Liver (tissue), 9 donors: ENCODE measurements around the gene AKAIN1. TPM values are rescaled to one million over a fixed set of nuclear protein-coding genes. Genes with fewer than 3 reads are reported as not detected.

ENCODE experiments used
- DNase-seq: peaks from one replicate; pipeline ENCODE4 v3.0.0-alpha.2; 2017; ENCODE audit warnings: low spot score
- H3K27ac ChIP-seq, 2 donors: one replicate each; pipeline ENCODE4 v1.7.0; 2013; ENCODE audit warnings: inconsistent platforms in 2 of 2, low read length in 2 of 2, control low read depth in 1 of 2, low read depth in 1 of 2, mild to moderate bottlenecking in 1 of 2
- H3K27me3 ChIP-seq, 4 donors: one replicate each; pipeline versions ENCODE4 v1.6.1 to v1.7.0; 2013; ENCODE audit warnings: low read length in 3 of 4, inconsistent platforms in 1 of 4, mild to moderate bottlenecking in 1 of 4, moderate library complexity in 1 of 4; ENCODE audit not compliant: control insufficient read depth in 4 of 4, insufficient read depth in 4 of 4
- H3K36me3 ChIP-seq, 4 donors: one replicate each; pipeline versions ENCODE4 v1.6.1 to v1.7.0; 2013; ENCODE audit warnings: low read length in 3 of 4, mild to moderate bottlenecking in 3 of 4, low read depth in 1 of 4, moderate library complexity in 1 of 4; ENCODE audit not compliant: control insufficient read depth in 4 of 4, insufficient read depth in 3 of 4
- H3K4me1 ChIP-seq, 4 donors: one replicate each; pipeline versions ENCODE4 v1.6.1 to v1.7.0; 2013; ENCODE audit warnings: low read length in 3 of 4, mild to moderate bottlenecking in 3 of 4, moderate library complexity in 1 of 4; ENCODE audit not compliant: control insufficient read depth in 4 of 4, insufficient read depth in 4 of 4
- H3K4me3 ChIP-seq, 3 donors: one replicate each; pipeline versions ENCODE4 v1.6.1 to v1.7.0; 2013; ENCODE audit warnings: low read length in 3 of 3, control low read depth in 1 of 3, low read depth in 1 of 3, mild to moderate bottlenecking in 1 of 3
- H3K9ac ChIP-seq, 2 donors: one replicate each; pipeline ENCODE4 v1.7.0; 2013; ENCODE audit warnings: low read length in 2 of 2, mild to moderate bottlenecking in 2 of 2, moderate library complexity in 2 of 2, control low read depth in 1 of 2, low read depth in 1 of 2
- H3K9me3 ChIP-seq, 4 donors: one replicate each; pipeline versions ENCODE4 v1.6.1 to v1.7.0; 2013; ENCODE audit warnings: low read length in 3 of 4; ENCODE audit not compliant: control insufficient read depth in 4 of 4
- ATF3 ChIP-seq: IDR thresholded peaks from 2 replicates; pipeline ENCODE4 v1.6.1; 2016; ENCODE audit warnings: antibody characterized with exemption
- CTCF ChIP-seq: fragments of 150-350 bp; IDR thresholded peaks from 2 replicates; pipeline ENCODE4 v1.5.1; 2017; ENCODE audit warnings: improper control_type of control experiment, low read depth, low read length; ENCODE audit not compliant: missing input control
- EGR1 ChIP-seq, 2 donors: IDR thresholded peaks; 2 replicates each; pipeline ENCODE4 v1.6.1; 2016 to 2018; ENCODE audit warnings: antibody characterized with exemption in 2 of 2, low read depth in 2 of 2
- FOXA2 ChIP-seq: IDR thresholded peaks from 2 replicates; pipeline ENCODE4 v1.6.1; 2016; ENCODE audit warnings: antibody characterized with exemption
- GABPA ChIP-seq, 2 donors: IDR thresholded peaks in 1 of 2; conservative IDR thresholded peaks in 1 of 2; 2 replicates each; pipeline ENCODE4 v1.6.1; 2016; ENCODE audit warnings: antibody characterized with exemption in 2 of 2, mild to moderate bottlenecking in 1 of 2, moderate library complexity in 1 of 2
- HNF4A ChIP-seq, 2 donors: conservative IDR thresholded peaks; 2 replicates each; pipeline ENCODE4 v1.6.1; 2016; ENCODE audit warnings: antibody characterized with exemption in 2 of 2, mild to moderate bottlenecking in 2 of 2
- HNF4G ChIP-seq: IDR thresholded peaks from 2 replicates; pipeline ENCODE4 v1.6.1; 2016; ENCODE audit warnings: antibody characterized with exemption
- MAX ChIP-seq: IDR thresholded peaks from 2 replicates; pipeline ENCODE4 v1.6.1; 2016; ENCODE audit warnings: antibody characterized with exemption
- NR2F2 ChIP-seq: IDR thresholded peaks from 2 replicates; pipeline ENCODE4 v1.6.1; 2016; ENCODE audit warnings: antibody characterized with exemption
- RAD21 ChIP-seq, 2 donors: IDR thresholded peaks; 2 replicates each; pipeline ENCODE4 v1.6.1; 2016; ENCODE audit warnings: antibody characterized with exemption in 2 of 2, mild to moderate bottlenecking in 2 of 2
- RXRA ChIP-seq, 2 donors: IDR thresholded peaks; 2 replicates each; pipeline ENCODE4 v1.6.1; 2017 to 2018; ENCODE audit warnings: antibody characterized with exemption in 2 of 2, mild to moderate bottlenecking in 1 of 2
- SP1 ChIP-seq: IDR thresholded peaks from 2 replicates; pipeline ENCODE4 v1.6.1; 2018; ENCODE audit warnings: antibody characterized with exemption, mild to moderate bottlenecking
- TAF1 ChIP-seq: conservative IDR thresholded peaks from 2 replicates; pipeline ENCODE4 v1.6.1; 2016; ENCODE audit warnings: antibody characterized with exemption, mild to moderate bottlenecking
- ZBTB33 ChIP-seq: IDR thresholded peaks from 2 replicates; pipeline ENCODE4 v1.6.1; 2016; ENCODE audit warnings: antibody characterized with exemption
- WGBS: extraction: QIAGEN DNeasy Blood & Tissue Kit; methylation state at CpG from one replicate; pipeline ENCODE4 v1.1.7; 2013; 5-methylcytosine and 5-hydroxymethylcytosine counted together
- polyA plus RNA-seq, 2 donors: library from polyadenylated mRNA; stranded (reverse) in 1 of 2; unstranded in 1 of 2; fragments of 200-250 nt in 1 of 2; fragments of >200 nt in 1 of 2; fragmentation: Nextera tagmentation in 1 of 2; extraction: Ambion mirVana in 1 of 2; gene quantifications; one replicate each; pipeline versions ENCODE4 v1.2.1 to v1.2.3, GENCODE V29; 2013 to 2015
- total RNA-seq, 2 donors: library from RNA; depleted of rRNA; stranded (reverse); fragments of >200 nt; gene quantifications; one replicate each; pipeline ENCODE4 v1.2.3, GENCODE V29; 2014
- donor health status: healthy.
- donor health status: healthy.
- donor health status: healthy.
- donor health status: healthy.
- donor health status: healthy.

Gene AKAIN1
- total and polyA plus RNA-seq, 4 donors: 0.31 to 0.75 TPM; not detected in 2

- H3K27me3 ChIP-seq: no peaks in the 10 kb centered on the region
- no peak overlapping the region for H3K27ac ChIP-seq
- no peaks in the 10 kb centered on the region for H3K36me3 ChIP-seq
- no peak for DNase-seq
- H3K4me3 ChIP-seq: no peak overlapping the region
- no peak for TF ChIP-seq SP1
- TF ChIP-seq MAX: no peak
- no peak for TF ChIP-seq ATF3
- no peak for TF ChIP-seq ZBTB33
- TF ChIP-seq RAD21 (IDR thresholded peaks at IDR 0.05): no peak
- no peak for TF ChIP-seq FOXA2
- TF ChIP-seq EGR1 (IDR thresholded peaks at IDR 0.05; ENCODE audit: low read depth in 2 of 2): no peak
- TF ChIP-seq RXRA (IDR thresholded peaks at IDR 0.05): no peak
- TF ChIP-seq HNF4A (conservative IDR thresholded peaks at IDR 0.05): no peak
- TF ChIP-seq HNF4G: no peak
- TF ChIP-seq TAF1: no peak
- no peak overlapping the region for H3K9ac ChIP-seq
- WGBS: 57% methylated on average over 3 of the region's 3 CpGs
- no peaks in the 10 kb centered on the region for H3K4me1 ChIP-seq
- no peaks in the 10 kb centered on the region for H3K9me3 ChIP-seq
Measured at GRCh38 chr18:5180254-5180653, 16.8 kb downstream of the AKAIN1 start.

GRCh38 chr18:5178519-5178918 lies 18.5 kb downstream of the AKAIN1 start:
- WGBS: 79% methylated on average over 1 of the region's 1 CpG
- H3K9ac ChIP-seq: no peak overlapping the region
- no peak overlapping the region for H3K4me3 ChIP-seq
- no peak overlapping the region for H3K27ac ChIP-seq
- TF ChIP-seq GABPA (IDR thresholded peaks at IDR 0.05 in 1 of 2, conservative IDR thresholded peaks at IDR 0.05 in 1 of 2): no peak
- no peak for TF ChIP-seq FOXA2
- no peak for TF ChIP-seq NR2F2
- no peak for TF ChIP-seq RXRA (IDR thresholded peaks at IDR 0.05)
- no peak for TF ChIP-seq RAD21 (IDR thresholded peaks at IDR 0.05)
- TF ChIP-seq CTCF: no peak
- TF ChIP-seq TAF1: no peak
- no peak for TF ChIP-seq ZBTB33
- no peak for TF ChIP-seq EGR1 (IDR thresholded peaks at IDR 0.05; ENCODE audit: low read depth in 2 of 2)
- TF ChIP-seq ATF3: no peak
- no peak for TF ChIP-seq HNF4A (conservative IDR thresholded peaks at IDR 0.05)
- no peak for TF ChIP-seq MAX
- no peak for TF ChIP-seq HNF4G
- DNase-seq: no peak
- H3K4me1 ChIP-seq: no peaks in the 10 kb centered on the region
- no peaks in the 10 kb centered on the region for H3K36me3 ChIP-seq
- no peaks in the 10 kb centered on the region for H3K27me3 ChIP-seq
- no peaks in the 10 kb centered on the region for H3K9me3 ChIP-seq
